CD4-positive, CD25-positive, alpha-beta regulatory T cell (primary cell): Measurements from ENCODE around the gene ZNF428. TPM values are rescaled to one million over a fixed set of nuclear protein-coding genes. Genes with fewer than 3 reads are reported as not detected.

ENCODE experiments used
- ATAC-seq, 2 donors: fragments of 150-1000 bp; cut with Tn5 transposase; one replicate each; pipeline ENCODE4 v1.10.0; 2021; ENCODE audit warnings: low read depth in 2 of 2, moderate number of reproducible peaks in 2 of 2, moderate library complexity in 1 of 2
- DNase-seq, 3 donors: peaks; one replicate each; pipeline versions ENCODE4 v3.0.0 to v3.0.0-alpha.2; 2012 to 2022; ENCODE audit warnings: mixed read lengths in 1 of 3
- H3K27ac ChIP-seq: one replicate; pipeline ENCODE4 v1.7.0; 2013; ENCODE audit warnings: mild to moderate bottlenecking, low read length; ENCODE audit not compliant: insufficient read depth, poor library complexity, severe bottlenecking
- H3K27me3 ChIP-seq: one replicate; pipeline ENCODE4 v1.7.0; 2013; ENCODE audit warnings: low read length; ENCODE audit not compliant: control insufficient read depth, insufficient read depth
- H3K36me3 ChIP-seq: one replicate; pipeline ENCODE4 v1.7.0; 2013; ENCODE audit warnings: mild to moderate bottlenecking, low read length, moderate library complexity; ENCODE audit not compliant: control insufficient read depth, insufficient read depth
- H3K4me1 ChIP-seq: 2 replicates; pipeline ENCODE4 v1.7.0; 2013; ENCODE audit warnings: mild to moderate bottlenecking, low read length; ENCODE audit not compliant: insufficient read depth, control insufficient read depth, poor library complexity, severe bottlenecking
- H3K4me3 ChIP-seq: one replicate; pipeline ENCODE4 v1.7.0; 2013; ENCODE audit warnings: low read depth, mild to moderate bottlenecking, low read length, moderate library complexity
- H3K9me3 ChIP-seq, 2 experiments: 1 replicate in 1 of 2; 2 replicates in 1 of 2; pipeline ENCODE4 v1.7.0; 2013; ENCODE audit warnings: low read length in 2 of 2, mild to moderate bottlenecking in 1 of 2, moderate library complexity in 1 of 2; ENCODE audit not compliant: control insufficient read depth in 2 of 2
- H3K27ac Mint-ChIP-seq, 3 donors: one replicate each; pipeline ENCODE4 v1.8.0; 2020 to 2022; ENCODE audit warnings: mild to moderate bottlenecking in 3 of 3, mixed read lengths in 3 of 3, moderate library complexity in 2 of 3
- H3K27me3 Mint-ChIP-seq: one replicate; pipeline ENCODE4 v1.8.0; 2022; ENCODE audit warnings: mild to moderate bottlenecking, mixed read lengths
- H3K36me3 Mint-ChIP-seq: one replicate; pipeline ENCODE4 v1.8.0; 2020; ENCODE audit warnings: mixed read lengths
- H3K4me1 Mint-ChIP-seq, 4 donors: one replicate each; pipeline ENCODE4 v1.8.0; 2020 to 2022; ENCODE audit warnings: mixed read lengths in 4 of 4, mild to moderate bottlenecking in 1 of 4
- H3K4me3 Mint-ChIP-seq, 4 donors: one replicate each; pipeline ENCODE4 v1.8.0; 2020 to 2022; ENCODE audit warnings: mild to moderate bottlenecking in 4 of 4, mixed read lengths in 4 of 4, moderate library complexity in 3 of 4
- H3K9me3 Mint-ChIP-seq, 7 donors: one replicate each; pipeline ENCODE4 v1.8.0; 2020 to 2022; ENCODE audit warnings: mixed read lengths in 7 of 7, mild to moderate bottlenecking in 3 of 7, moderate library complexity in 2 of 7
- polyA plus RNA-seq, 4 donors: library from polyadenylated mRNA; unstranded; fragments of 300-500 nt; fragmentation: Illumina TruSeq; gene quantifications; one replicate each; pipeline ENCODE4 v1.2.3, GENCODE V29; 2021
- total RNA-seq: library from RNA; stranded (reverse); gene quantifications from one replicate; pipeline ENCODE4 v1.2.3, GENCODE V29; 2022

The ZNF428 gene
- total and polyA plus RNA-seq, 5 donors from 2014 or later: 12.6 to 26.6 (median 14.4) TPM

DNA sequence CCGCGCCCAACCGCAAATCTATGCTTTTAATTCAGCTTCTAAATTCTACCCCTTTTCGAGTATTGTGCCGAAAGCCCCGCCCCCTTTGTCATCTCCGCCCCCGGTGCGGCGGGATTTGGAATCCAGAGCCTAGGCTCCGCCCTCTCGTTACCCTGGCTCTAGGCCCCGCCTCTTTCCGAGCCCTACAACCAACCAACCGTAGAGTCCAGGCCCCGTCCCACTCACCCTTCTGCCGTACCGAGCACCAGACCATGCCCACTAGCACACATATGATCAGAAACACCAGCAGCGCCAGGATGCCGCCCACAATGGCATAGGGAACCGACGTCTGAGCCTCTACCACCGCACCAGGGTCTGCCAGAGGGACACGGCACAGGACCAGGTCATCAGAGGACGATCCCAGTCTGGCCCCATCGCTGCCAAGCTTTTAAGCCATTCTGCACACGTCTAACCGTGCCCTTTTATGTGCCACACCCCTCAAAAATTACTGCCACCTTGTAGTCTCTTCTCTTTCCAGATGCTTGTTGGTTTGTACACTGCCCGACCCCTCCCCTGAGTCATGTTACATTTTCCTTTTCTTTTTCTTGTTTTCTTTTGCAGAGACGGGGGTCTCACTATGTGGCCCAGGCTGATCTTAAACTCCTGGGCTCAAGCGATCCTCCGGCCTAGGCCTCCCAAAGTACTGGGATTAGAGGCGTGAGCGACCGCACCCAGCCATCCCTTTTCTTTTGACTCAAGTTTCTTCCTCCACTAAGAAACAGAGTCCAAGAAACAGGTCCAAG is 4.7 kb upstream of the ZNF428 start:
- no peak for ATAC-seq

DNA sequence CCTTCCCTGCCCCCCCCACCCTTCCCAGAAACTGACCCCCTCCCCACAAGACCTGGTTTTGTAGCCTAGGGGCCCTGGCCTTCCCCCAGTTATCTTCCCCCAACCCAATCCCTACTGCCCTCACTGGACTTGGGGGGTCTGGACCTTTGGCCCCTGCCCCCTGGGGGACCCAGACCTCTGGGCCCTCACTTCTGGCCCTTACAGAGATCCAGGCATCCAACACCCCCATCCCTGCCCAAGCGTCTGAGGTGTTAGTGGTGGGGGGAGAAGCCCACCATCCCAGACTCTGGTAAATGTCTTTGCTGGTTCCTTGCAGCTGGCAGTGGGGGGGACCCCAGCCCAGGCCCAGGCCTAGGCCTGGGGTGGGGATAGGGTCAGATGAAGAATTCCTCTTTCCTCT is 3.5 kb upstream of the ZNF428 start:
- no peak overlapping the region for H3K4me3 ChIP-seq
- no peaks in the 10 kb centered on the region for H3K36me3 ChIP-seq
- no peaks in the 10 kb centered on the region for H3K9me3 ChIP-seq
- peaks cover 10 to 49% (median 19%) of the 10 kb centered on the region in 4 donors for H3K4me1 Mint-ChIP-seq
- peaks cover 12% of the 10 kb centered on the region for H3K27me3 Mint-ChIP-seq
- ATAC-seq: no peak
- no peaks in the 10 kb centered on the region for H3K27me3 ChIP-seq
- DNase-seq: no peak
- no peak overlapping the region for H3K27ac ChIP-seq
- no peaks in the 10 kb centered on the region for H3K9me3 Mint-ChIP-seq
- H3K4me3 Mint-ChIP-seq: peak overlapping the region in 1 of 4 donors; percentile 43
- no peaks in the 10 kb centered on the region for H3K36me3 Mint-ChIP-seq
- H3K4me1 ChIP-seq: peaks cover 23% of the 10 kb centered on the region
- H3K27ac Mint-ChIP-seq: no peak overlapping the region

More for the DNA sequence above, 4.7 kb upstream of the ZNF428 start:
- no peaks in the 10 kb centered on the region for H3K36me3 Mint-ChIP-seq
- peaks cover 17% of the 10 kb centered on the region for H3K27me3 Mint-ChIP-seq
- peak overlapping the region in 2 of 3 donors; percentile 38 to 52 for H3K27ac Mint-ChIP-seq
- peaks cover 14% of the 10 kb centered on the region for H3K4me1 ChIP-seq
- peak overlapping the region in 2 of 4 donors; percentile 43 to 86 for H3K4me3 Mint-ChIP-seq
- H3K9me3 ChIP-seq: no peaks in the 10 kb centered on the region
- no peaks in the 10 kb centered on the region for H3K27me3 ChIP-seq
- no peaks in the 10 kb centered on the region for H3K36me3 ChIP-seq
- H3K4me3 ChIP-seq: no peak overlapping the region
- H3K4me1 Mint-ChIP-seq: peaks cover 10 to 42% (median 17%) of the 10 kb centered on the region in 4 donors
- no peaks in the 10 kb centered on the region for H3K9me3 Mint-ChIP-seq
- DNase-seq: no peak
- H3K27ac ChIP-seq: no peak overlapping the region

DNA sequence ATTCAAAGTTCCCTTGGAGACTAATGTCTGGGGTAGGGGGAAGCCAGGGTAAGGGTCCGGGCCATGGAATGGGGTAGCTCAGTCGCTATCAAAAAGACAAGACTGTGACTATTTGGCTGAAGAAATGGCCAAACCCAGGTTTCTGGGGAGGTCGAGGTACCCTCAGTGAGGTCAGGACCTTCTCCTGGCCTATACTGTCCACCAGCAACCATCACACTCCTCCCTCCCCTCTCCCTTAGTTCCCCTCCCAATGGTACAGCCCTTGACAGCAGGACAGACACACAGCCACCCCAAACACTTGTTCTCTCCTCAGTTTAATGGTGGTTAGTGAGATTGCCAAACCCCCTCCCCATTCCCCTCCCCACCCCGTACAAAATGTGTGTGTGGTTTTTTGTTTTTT is 2.6 kb upstream of the ZNF428 start:
- Mint-ChIP-seq H3K27me3 (peaks cover 5% of the 10 kb centered on the region), H3K27ac (peak overlapping the region in 1 of 3 donors; percentile 35), H3K4me1 (peaks cover 10 to 47% (median 21%) of the 10 kb centered on the region in 4 donors), H3K9me3 (no peaks in the 10 kb centered on the region), H3K36me3 (no peaks in the 10 kb centered on the region), H3K4me3 (peak overlapping the region in 2 of 4 donors; percentile 63 to 85)
- H3K27me3 ChIP-seq: no peaks in the 10 kb centered on the region
- no peak overlapping the region for H3K27ac ChIP-seq
- no peak for ATAC-seq
- H3K4me1 ChIP-seq: peaks cover 23% of the 10 kb centered on the region
- no peaks in the 10 kb centered on the region for H3K9me3 ChIP-seq
- H3K4me3 ChIP-seq: no peak overlapping the region
- no peaks in the 10 kb centered on the region for H3K36me3 ChIP-seq
- DNase-seq: no peak

DNA sequence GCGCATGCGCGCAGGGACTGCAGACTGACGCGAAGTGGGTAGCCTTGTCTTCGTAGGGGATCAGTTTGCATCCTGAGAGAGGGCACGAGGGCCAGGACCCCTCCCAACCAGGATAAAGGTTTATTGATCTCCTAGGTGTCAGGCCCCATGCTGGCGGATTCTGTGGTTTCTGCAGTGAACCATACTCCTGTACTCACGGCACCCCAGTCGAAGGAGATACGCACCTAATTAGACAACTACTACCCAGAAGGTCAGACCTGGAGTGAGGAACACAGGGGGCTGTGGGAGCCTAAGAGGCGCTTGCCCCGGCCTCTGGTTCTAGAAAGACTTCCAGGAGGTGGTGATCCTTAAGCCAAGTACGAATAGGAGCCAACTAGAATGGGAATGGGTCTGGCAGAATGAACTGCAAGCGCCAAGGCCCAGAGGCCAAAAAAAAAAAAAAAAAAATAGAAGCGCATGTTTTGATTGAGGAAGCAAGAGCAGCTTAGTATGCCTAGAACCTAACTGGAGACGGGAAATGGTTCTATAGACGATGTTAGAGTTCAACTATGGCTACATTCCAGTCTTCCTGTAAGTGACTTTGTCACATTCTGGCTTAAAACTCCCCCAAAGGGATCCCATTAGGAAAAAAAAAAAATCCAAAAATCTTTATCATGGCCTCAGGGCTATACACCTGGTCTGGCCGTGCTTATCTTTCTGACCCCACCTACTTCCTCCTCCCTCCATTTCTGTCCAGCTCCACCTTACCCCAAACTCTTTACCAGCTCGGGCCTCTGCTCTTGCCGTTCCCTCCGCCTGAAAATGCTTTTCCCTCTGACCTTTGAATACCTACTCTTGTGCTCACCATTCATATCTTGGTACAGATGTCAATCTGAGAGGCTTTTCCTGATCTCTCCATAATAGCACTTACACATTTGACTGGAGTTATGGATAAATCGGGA is 902 bp upstream of the ZNF428 start:
- Mint-ChIP-seq H3K36me3 (no peaks in the 10 kb centered on the region), H3K27me3 (no peaks in the 10 kb centered on the region), H3K9me3 (no peaks in the 10 kb centered on the region), H3K27ac (peak overlapping the region; percentile 95 to 98 (median 96)), H3K4me3 (peak overlapping the region; percentile 91 to 98 (median 98)), H3K4me1 (peaks cover 10 to 52% (median 26%) of the 10 kb centered on the region in 4 donors)
- DNase-seq (peak in 1 of 3 donors; percentile 81), ATAC-seq (peak in 1 of 2 donors; percentile 2)
- no peaks in the 10 kb centered on the region for H3K9me3 ChIP-seq
- H3K4me3 ChIP-seq: peak overlapping the region; percentile 76
- H3K27me3 ChIP-seq: no peaks in the 10 kb centered on the region
- no peaks in the 10 kb centered on the region for H3K36me3 ChIP-seq
- peaks cover 22% of the 10 kb centered on the region for H3K4me1 ChIP-seq
- peak overlapping the region; percentile 84 for H3K27ac ChIP-seq

DNA sequence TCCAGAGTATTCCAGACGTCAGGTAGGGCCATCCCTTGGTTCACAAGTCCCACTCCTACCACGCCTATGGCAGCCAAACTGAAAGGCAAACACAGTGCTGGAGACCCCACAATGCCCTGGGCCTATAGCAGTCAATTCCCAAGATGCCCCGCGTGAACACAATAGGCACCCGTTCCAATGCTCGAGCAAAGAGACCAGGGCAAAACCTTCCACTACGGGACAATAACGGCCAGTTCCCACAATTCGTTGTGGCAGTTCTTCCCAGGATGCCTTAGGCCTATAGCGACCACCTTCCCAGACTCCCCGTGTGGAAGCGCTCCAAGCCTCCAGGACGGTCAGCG is 538 bp downstream of the ZNF428 start:
- H3K36me3 ChIP-seq: peaks cover 3% of the 10 kb centered on the region
- Mint-ChIP-seq H3K9me3 (no peaks in the 10 kb centered on the region), H3K27me3 (no peaks in the 10 kb centered on the region), H3K4me3 (peak overlapping the region; percentile 91 to 98 (median 98)), H3K4me1 (peaks cover 10 to 43% (median 26%) of the 10 kb centered on the region in 4 donors), H3K36me3 (peaks cover 4% of the 10 kb centered on the region), H3K27ac (peak overlapping the region; percentile 85 to 98 (median 96))
- peak overlapping the region; percentile 90 for H3K4me3 ChIP-seq
- peaks cover 18% of the 10 kb centered on the region for H3K4me1 ChIP-seq
- H3K27me3 ChIP-seq: no peaks in the 10 kb centered on the region
- DNase-seq: peak in 1 of 3 donors; percentile 76
- ATAC-seq: no peak
- H3K9me3 ChIP-seq: no peaks in the 10 kb centered on the region
- peak overlapping the region; percentile 84 for H3K27ac ChIP-seq

DNA sequence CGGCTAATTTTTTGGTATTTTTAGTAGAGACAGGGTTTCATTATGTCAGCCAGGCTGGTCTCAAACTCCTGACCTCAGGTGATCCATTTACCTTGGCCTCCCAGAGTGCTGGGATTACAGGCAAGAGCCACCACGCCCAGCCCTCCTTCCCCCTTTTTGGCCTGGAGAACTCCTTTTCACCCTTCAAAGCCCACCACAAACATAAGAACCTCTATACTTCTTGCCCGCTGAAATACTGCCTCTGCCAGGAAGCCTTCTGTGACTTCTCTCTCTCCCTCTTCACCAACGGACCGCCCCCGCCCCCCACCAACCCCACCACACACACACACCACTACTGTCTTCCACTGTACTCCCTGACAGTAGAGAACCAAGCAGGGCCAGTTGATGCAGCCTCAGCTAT is 2.5 kb downstream of the ZNF428 start:
- no peak overlapping the region for H3K27ac ChIP-seq
- no peaks in the 10 kb centered on the region for H3K9me3 Mint-ChIP-seq
- H3K27me3 Mint-ChIP-seq: no peaks in the 10 kb centered on the region
- H3K27ac Mint-ChIP-seq: peak overlapping the region in 1 of 3 donors; percentile 35
- peaks cover 15 to 44% (median 27%) of the 10 kb centered on the region in 4 donors for H3K4me1 Mint-ChIP-seq
- H3K4me3 Mint-ChIP-seq: peak overlapping the region in 3 of 4 donors; percentile 51 to 64 (median 55)
- H3K4me3 ChIP-seq: no peak overlapping the region
- DNase-seq (no peak), ATAC-seq (no peak)
- H3K4me1 ChIP-seq: peaks cover 18% of the 10 kb centered on the region
- H3K27me3 ChIP-seq: no peaks in the 10 kb centered on the region
- no peaks in the 10 kb centered on the region for H3K9me3 ChIP-seq
- H3K36me3 Mint-ChIP-seq: peaks cover 9% of the 10 kb centered on the region
- peaks cover 19% of the 10 kb centered on the region for H3K36me3 ChIP-seq

DNA sequence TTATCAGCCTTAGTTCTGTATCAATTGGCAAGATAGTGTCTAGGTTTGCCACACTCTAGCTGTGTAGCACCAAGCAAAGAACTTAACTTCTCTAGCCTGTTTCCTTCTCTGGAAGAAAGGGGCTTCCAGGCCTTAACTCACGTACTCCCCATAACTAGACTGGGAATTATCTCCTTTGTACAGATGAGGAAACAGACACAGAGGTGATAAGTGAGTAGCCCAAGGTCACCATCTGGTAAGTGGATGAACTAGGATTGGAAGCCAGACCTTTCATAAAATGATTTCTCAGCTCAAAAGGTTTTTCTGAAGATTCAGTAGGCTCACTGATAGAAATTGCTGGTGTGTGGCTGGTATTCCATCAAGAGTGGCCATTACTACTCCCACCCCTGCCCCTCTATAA is 3.1 kb downstream of the ZNF428 start:
- no peaks in the 10 kb centered on the region for H3K9me3 ChIP-seq
- Mint-ChIP-seq H3K36me3 (peaks cover 11% of the 10 kb centered on the region), H3K4me3 (peak overlapping the region in 1 of 4 donors; percentile 51), H3K9me3 (no peaks in the 10 kb centered on the region), H3K27me3 (no peaks in the 10 kb centered on the region), H3K4me1 (peaks cover 13 to 46% (median 28%) of the 10 kb centered on the region in 4 donors), H3K27ac (peak overlapping the region in 1 of 3 donors; percentile 35)
- H3K36me3 ChIP-seq: peaks cover 23% of the 10 kb centered on the region
- no peak overlapping the region for H3K27ac ChIP-seq
- DNase-seq: no peak
- peaks cover 18% of the 10 kb centered on the region for H3K4me1 ChIP-seq
- no peaks in the 10 kb centered on the region for H3K27me3 ChIP-seq
- ATAC-seq: no peak
- H3K4me3 ChIP-seq: no peak overlapping the region
